PC-3 (cell line): ENCODE results near the gene HOXC13.

Source experiments
- CTCF ChIP-seq: fragments of 300-600 bp; sonication (generic); conservative IDR thresholded peaks from 2 replicates; pipeline ENCODE4 v1.5.1; 2017; ENCODE audit warnings: antibody characterized with exemption, low read depth, mild to moderate bottlenecking, low read length
- EZH2 ChIP-seq: fragments of 300-600 bp; sonication (generic); IDR thresholded peaks from one replicate; pipeline ENCODE4 v1.6.1; 2017; ENCODE audit warnings: antibody characterized with exemption, mild to moderate bottlenecking, low read length; ENCODE audit not compliant: unreplicated experiment

GRCh38 chr12:53955036-53955775 is 16.6 kb downstream of the HOXC13 start:
- TF ChIP-seq CTCF (no peak), EZH2 (no peak)
